HFFc6 (cell line): ENCODE data around the gene SSTR3. TPM values are rescaled to one million over a fixed set of nuclear protein-coding genes. Genes with fewer than 3 reads are reported as not detected.

ENCODE experiments used
- DNase-seq: peaks from one replicate; pipeline ENCODE4 v3.0.0-alpha.2; 2018
- H3K27ac Mint-ChIP-seq: 2 replicates; pipeline ENCODE4 v1.8.0; 2020; ENCODE audit warnings: mild to moderate bottlenecking, mixed read lengths
- H3K27me3 Mint-ChIP-seq: 2 replicates; pipeline ENCODE4 v1.8.0; 2021; ENCODE audit warnings: mild to moderate bottlenecking, moderate library complexity, mixed read lengths; ENCODE audit not compliant: insufficient read depth
- H3K36me3 Mint-ChIP-seq: 2 replicates; pipeline ENCODE4 v1.8.0; 2021; ENCODE audit warnings: low read depth, mixed read lengths
- H3K4me1 Mint-ChIP-seq: 2 replicates; pipeline ENCODE4 v1.8.0; 2020; ENCODE audit warnings: low read depth, mixed read lengths
- H3K4me3 Mint-ChIP-seq: 2 replicates; pipeline ENCODE4 v1.8.0; 2020; ENCODE audit warnings: mild to moderate bottlenecking, moderate library complexity, mixed read lengths
- H3K9me3 Mint-ChIP-seq: 2 replicates; pipeline ENCODE4 v1.8.0; 2020; ENCODE audit warnings: mild to moderate bottlenecking, mixed read lengths
- CTCF ChIP-seq: fragments of 200-600 bp; sonication (generic); IDR thresholded peaks from 2 replicates; pipeline ENCODE4 v1.5.0; 2021; ENCODE audit warnings: antibody characterized with exemption, mild to moderate bottlenecking
- total RNA-seq, 6 experiments: library from RNA; stranded (reverse); fragmentation: NEBNext Ultra II Directional; extraction: Animal tissue kit (Norgen Biotek cat#: 25700); gene quantifications; 2 replicates in 1 of 6; 3 replicates in 5 of 6; pipeline ENCODE4 v1.2.3, GENCODE V29; 2021

Gene SSTR3
- total RNA-seq, 6 experiments from 2014 or later, result not detected

- H3K9me3 Mint-ChIP-seq, result no peaks in the 10 kb centered on the region
Measured at GRCh38 chr22:37199103-37199759, 13.0 kb downstream of the SSTR3 start.

GRCh38 chr22:37198258-37199102 is 13.8 kb downstream of the SSTR3 start:
- peak; percentile 93 for TF ChIP-seq CTCF

More at GRCh38 chr22:37199103-37199759, 13.0 kb downstream of the SSTR3 start:
- TF ChIP-seq CTCF, result peak; percentile 93
- peaks cover 2% of the 10 kb centered on the region; the same call in 1 of the 2 replicates for H3K27me3 Mint-ChIP-seq
- peaks cover 31% of the 10 kb centered on the region for H3K4me1 Mint-ChIP-seq
- no peaks in the 10 kb centered on the region for H3K36me3 Mint-ChIP-seq
- H3K4me3 Mint-ChIP-seq, result peak overlapping the region; percentile 85
- peak; percentile 96 for DNase-seq
- peak overlapping the region; percentile 89 for H3K27ac Mint-ChIP-seq

GRCh38 chr22:37197451-37198257 is 14.6 kb downstream of the SSTR3 start:
- Mint-ChIP-seq H3K4me3 (peak overlapping the region; percentile 85), H3K27ac (peak overlapping the region; percentile 89), H3K9me3 (no peaks in the 10 kb centered on the region), H3K4me1 (peaks cover 31% of the 10 kb centered on the region), H3K36me3 (no peaks in the 10 kb centered on the region), H3K27me3 (peaks cover 2% of the 10 kb centered on the region; the same call in 1 of the 2 replicates)
- peak; percentile 92 for DNase-seq
- TF ChIP-seq CTCF, result no peak

More at GRCh38 chr22:37198258-37199102, 13.8 kb downstream of the SSTR3 start:
- Mint-ChIP-seq H3K27me3 (peaks cover 2% of the 10 kb centered on the region; the same call in 1 of the 2 replicates), H3K27ac (peak overlapping the region; percentile 89), H3K9me3 (no peaks in the 10 kb centered on the region), H3K4me3 (peak overlapping the region; percentile 85), H3K36me3 (no peaks in the 10 kb centered on the region), H3K4me1 (peaks cover 31% of the 10 kb centered on the region)
- DNase-seq, result peak; percentile 73

- Mint-ChIP-seq H3K36me3 (no peaks in the 10 kb centered on the region), H3K4me1 (peaks cover 31% of the 10 kb centered on the region), H3K27ac (peak overlapping the region; percentile 89), H3K4me3 (peak overlapping the region; percentile 9; the same call in 1 of the 2 replicates), H3K27me3 (peaks cover 2% of the 10 kb centered on the region; the same call in 1 of the 2 replicates), H3K9me3 (no peaks in the 10 kb centered on the region)
- peak; percentile 88 for DNase-seq
- TF ChIP-seq CTCF, result peak; percentile 42; the same call in 1 of the 2 replicates
Measured at GRCh38 chr22:37196539-37197450, 15.5 kb downstream of the SSTR3 start.
